HCT116 (cell line): ENCODE data around the gene DOCK10. TPM values are rescaled to one million over a fixed set of nuclear protein-coding genes. Genes with fewer than 3 reads are reported as not detected.

Experiments
- ATAC-seq: fragments of 200-7000 bp; cut with Tn5 transposase; 2 replicates; pipeline ENCODE4 v1.9.1; 2020; ENCODE audit warnings: mild to moderate bottlenecking, moderate library complexity
- BruUV-seq: library from RNA; stranded (reverse); fragments of 400-500 nt; replicated peaks from 2 replicates; lab custom pipeline; 2021; lab: Mats Ljungman, UMichigan
- CTCF ChIA-PET: fragments of 300-600 bp; sonication (Branson Sonifier 250); formaldehyde crosslinking; loops from one replicate; lab custom pipeline; 2021; ENCODE audit warnings: antibody characterized with exemption; lab: Charles Lee
- POLR2A ChIA-PET: fragments of 300-600, 350-600 bp; sonication (Branson Sonifier 250); formaldehyde crosslinking; loops from one replicate; lab custom pipeline; 2021; ENCODE audit warnings: antibody characterized with exemption; lab: Charles Lee
- RAD21 ChIA-PET, 2 experiments: fragments of 300-600 bp; sonication (Branson Sonifier 250); formaldehyde crosslinking; loops; one replicate each; lab custom pipeline; 2023; ENCODE audit warnings: low total read pairs in 2 of 2; ENCODE audit not compliant: uncharacterized antibody in 2 of 2, unreplicated experiment in 2 of 2, low non-redundant PET in 1 of 2; lab: Charles Lee
- DNase-seq: peaks from one replicate; pipeline ENCODE4 v3.0.0-alpha.2; 2010; ENCODE audit warnings: low read depth, low spot score
- H2AFZ ChIP-seq: fragments of 200-600 bp; shearing (Covaris generic), sonication (generic); 2 replicates; pipeline ENCODE4 v1.6.1; 2017; ENCODE audit warnings: low read depth, mixed run types, mixed read lengths, antibody characterized with exemption, low read length; ENCODE audit not compliant: poor library complexity, severe bottlenecking
- H3K27ac ChIP-seq: 2 replicates; pipeline ENCODE4 v1.5.1; 2012; ENCODE audit warnings: low read depth, low read length
- H3K27me3 ChIP-seq: fragments of 200-600 bp; sonication (generic); 2 replicates; pipeline ENCODE4 v1.6.1; 2016; ENCODE audit warnings: mixed run types, low read length, mixed read lengths; ENCODE audit not compliant: insufficient read depth
- H3K36me3 ChIP-seq, 2 experiments: fragments of 200-500 bp in 1 of 2; fragments of 200-600 bp in 1 of 2; sonication (Bioruptor generic) in 1 of 2; sonication (generic) in 1 of 2; 2 replicates each; pipeline versions ENCODE4 v1.5.1 to v1.6.1; 2014 to 2016; ENCODE audit warnings: low read length in 2 of 2, inconsistent platforms in 1 of 2, mixed read lengths in 1 of 2, mixed run types in 1 of 2; ENCODE audit not compliant: insufficient read depth in 2 of 2, control insufficient read depth in 1 of 2
- H3K4me1 ChIP-seq, 2 experiments: fragments of 200-600 bp in 1 of 2; sonication (generic) in 1 of 2; 2 replicates each; pipeline versions ENCODE4 v1.5.1 to v1.6.1; 2012 to 2017; ENCODE audit warnings: low read length in 2 of 2, inconsistent platforms in 1 of 2, mild to moderate bottlenecking in 1 of 2, mixed read lengths in 1 of 2, mixed run types in 1 of 2, moderate library complexity in 1 of 2; ENCODE audit not compliant: insufficient read depth in 2 of 2, control insufficient read depth in 1 of 2
- H3K4me2 ChIP-seq: fragments of 200-600 bp; sonication (generic); 2 replicates; pipeline ENCODE4 v1.6.1; 2017; ENCODE audit warnings: mixed run types, low read length, mixed read lengths
- H3K4me3 ChIP-seq, 2 experiments: fragments of 200-600 bp in 1 of 2; sonication (generic) in 1 of 2; replicated peaks in 1 of 2; 2 replicates each; pipeline ENCODE4 v1.5.1; 2011 to 2016; ENCODE audit warnings: low read length in 2 of 2, control low read depth in 1 of 2, low read depth in 1 of 2, mild to moderate bottlenecking in 1 of 2, mixed read lengths in 1 of 2, mixed run types in 1 of 2
- H3K79me2 ChIP-seq: fragments of 200-600 bp; sonication (generic); 2 replicates; pipeline ENCODE4 v1.6.1; 2017; ENCODE audit warnings: mild to moderate bottlenecking, mixed run types, low read length, moderate library complexity, mixed read lengths; ENCODE audit not compliant: insufficient read depth
- H3K9ac ChIP-seq: fragments of 200-600 bp; sonication (generic); 2 replicates; pipeline ENCODE4 v1.6.1; 2016; ENCODE audit warnings: low read length, mixed read lengths
- H3K9me2 ChIP-seq: fragments of 200-600 bp; sonication (generic), shearing (Covaris generic); 2 replicates; pipeline ENCODE4 v1.6.1; 2017; ENCODE audit warnings: mixed run types, mild to moderate bottlenecking, moderate library complexity; ENCODE audit not compliant: insufficient read depth
- H3K9me3 ChIP-seq, 2 experiments: fragments of 200-500 bp in 1 of 2; fragments of 200-600 bp in 1 of 2; sonication (Bioruptor generic) in 1 of 2; sonication (generic) in 1 of 2; 2 replicates each; pipeline ENCODE4 v1.6.1; 2014 to 2017; ENCODE audit warnings: low read length in 2 of 2, mixed read lengths in 2 of 2, inconsistent platforms in 1 of 2, low read depth in 1 of 2, mild to moderate bottlenecking in 1 of 2, mixed run types in 1 of 2, moderate library complexity in 1 of 2; ENCODE audit not compliant: control insufficient read depth in 1 of 2, insufficient read depth in 1 of 2
- H4K20me1 ChIP-seq: fragments of 200-600 bp; sonication (generic), shearing (Covaris generic); 2 replicates; pipeline ENCODE4 v1.6.1; 2017; ENCODE audit warnings: mixed run types, mild to moderate bottlenecking, moderate library complexity; ENCODE audit not compliant: insufficient read depth
- ATF3 ChIP-seq: IDR thresholded peaks from 2 replicates; pipeline ENCODE4 v1.6.1; 2012
- CBX3 ChIP-seq: IDR thresholded peaks from 2 replicates; pipeline ENCODE4 v1.6.1; 2012; ENCODE audit warnings: low read depth
- CEBPB ChIP-seq: IDR thresholded peaks from 2 replicates; pipeline ENCODE4 v1.6.1; 2012; ENCODE audit warnings: low read depth
- ELF1 ChIP-seq: IDR thresholded peaks from 2 replicates; pipeline ENCODE4 v1.6.1; 2012; ENCODE audit warnings: low read depth, borderline replicate concordance
- EZH2 ChIP-seq: fragments of 200-600 bp; sonication (generic); IDR thresholded peaks from 2 replicates; pipeline ENCODE4 v1.6.1; 2017; ENCODE audit warnings: antibody characterized with exemption, mixed run types
- EZH2phosphoT487 ChIP-seq: fragments of 200-600 bp; IDR thresholded peaks from 2 replicates; pipeline ENCODE4 v1.6.1; 2018; ENCODE audit warnings: antibody characterized with exemption, borderline replicate concordance
- FOSL1 ChIP-seq: IDR thresholded peaks from 2 replicates; pipeline ENCODE4 v1.6.1; 2012; ENCODE audit warnings: low read depth
- JUND ChIP-seq: IDR thresholded peaks from 2 replicates; pipeline ENCODE4 v1.6.1; 2012
- POLR2A ChIP-seq: IDR thresholded peaks from 2 replicates; pipeline ENCODE4 v1.7.0; 2011; ENCODE audit warnings: borderline replicate concordance; ENCODE audit not compliant: insufficient read depth, insufficient read length; ENCODE audit errors: extremely low read depth
- POLR2AphosphoS5 ChIP-seq: IDR thresholded peaks from 2 replicates; pipeline ENCODE4 v1.6.1; 2011; ENCODE audit warnings: mild to moderate bottlenecking, low read depth, low read length, moderate library complexity
- RAD21 ChIP-seq: IDR thresholded peaks from 2 replicates; pipeline ENCODE4 v1.6.1; 2012; ENCODE audit warnings: low read depth, mild to moderate bottlenecking
- SIN3A ChIP-seq: IDR thresholded peaks from 2 replicates; pipeline ENCODE4 v1.6.1; 2012; ENCODE audit warnings: low read depth
- SP1 ChIP-seq: IDR thresholded peaks from 2 replicates; pipeline ENCODE4 v1.6.1; 2012; ENCODE audit warnings: low read depth
- SRF ChIP-seq: IDR thresholded peaks from 2 replicates; pipeline ENCODE4 v1.6.1; 2012; ENCODE audit warnings: low read depth
- YY1 ChIP-seq: IDR thresholded peaks from 2 replicates; pipeline ENCODE4 v1.6.1; 2011; ENCODE audit warnings: low read length, low read depth, moderate library complexity, mild to moderate bottlenecking; ENCODE audit not compliant: insufficient replicate concordance; ENCODE audit errors: extremely low read depth
- ZNF274 ChIP-seq: fragments of 200-500 bp; sonication (Bioruptor generic); IDR thresholded peaks from 2 replicates; pipeline ENCODE4 v1.6.1; 2014; ENCODE audit warnings: mild to moderate bottlenecking, low read depth, low read length, inconsistent platforms
- intact Hi-C: fragments of 100-400 bp; cut with micrococcal nuclease; formaldehyde crosslinking; loops from 2 replicates; pipeline ENCODE4 v1.10.0; 2022
- total RNA-seq: library from RNA; stranded (reverse); gene quantifications from one replicate; pipeline ENCODE4 v1.2.1, GENCODE V29; 2021; ENCODE audit not compliant: unreplicated experiment
- TF ChIP-seq, protein P1 (sequence below): IDR thresholded peaks from 2 replicates; pipeline ENCODE4 v1.6.1; 2012

DOCK10 gene
- total RNA-seq, 1 experiment from 2014 or later: 0.54 TPM

DNA sequence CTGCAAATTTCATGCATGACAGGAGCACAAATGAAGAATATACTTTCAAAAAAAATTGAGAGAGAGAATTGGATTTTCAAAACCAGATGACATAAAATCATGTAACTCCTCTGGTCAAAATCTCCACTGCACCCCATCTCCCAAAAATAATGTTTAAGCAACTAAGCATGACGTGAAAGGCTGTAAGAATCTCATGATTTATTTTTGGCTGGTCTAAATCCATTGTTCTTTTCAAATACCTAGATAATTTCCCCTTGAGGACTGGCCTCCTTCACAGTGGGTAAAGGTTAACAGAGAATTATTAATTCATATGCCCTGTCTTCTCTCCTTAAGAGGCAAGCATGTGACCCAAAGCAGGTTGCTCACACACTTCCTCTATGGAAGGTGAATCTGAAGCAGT lies 224.6 kb downstream of the DOCK10 start:
- no peak for DNase-seq
- Histone ChIP-seq H3K4me3 (no peak overlapping the region), H3K4me2 (no peak overlapping the region), H3K9me2 (no peaks in the 10 kb centered on the region), H3K79me2 (no peaks in the 10 kb centered on the region), H3K27ac (no peak overlapping the region), H3K9ac (no peak overlapping the region), H3K9me3 (no peaks in the 10 kb centered on the region), H3K36me3 (no peaks in the 10 kb centered on the region), H4K20me1 (no peaks in the 10 kb centered on the region), H3K4me1 (peaks cover 0 to 16% of the 10 kb centered on the region in 2 experiments; a peak in 2 of 4 replicates), H3K27me3 (no peaks in the 10 kb centered on the region), H2AFZ (no peak overlapping the region)
- ChIA-PET RAD21 (interaction anchor here in 1 of 2 experiments (0.7 kb wide), 1 partner anchor 42 kb away, joined by 3 read pairs; no protein-coding TSS in a partner anchor), CTCF (no interaction called here), POLR2A (no interaction called here)
- intact Hi-C loops: no loop called here
- TF ChIP-seq RAD21 (no peak), ATF3 (no peak), SRF (no peak), FOSL1 (no peak), POLR2AphosphoS5 (no peak)
- TF ChIP-seq, protein P1, sequence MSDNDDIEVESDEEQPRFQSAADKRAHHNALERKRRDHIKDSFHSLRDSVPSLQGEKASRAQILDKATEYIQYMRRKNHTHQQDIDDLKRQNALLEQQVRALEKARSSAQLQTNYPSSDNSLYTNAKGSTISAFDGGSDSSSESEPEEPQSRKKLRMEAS: no peak
- BruUV-seq: no TSS peak
- no peak for ATAC-seq

- no peaks in the 10 kb centered on the region for H3K9me3 ChIP-seq
- no peak overlapping the region for H3K4me3 ChIP-seq
- H2AFZ ChIP-seq: peak overlapping the region; percentile 83
- ATAC-seq (peak; percentile 59), DNase-seq (peak; percentile 15)
- peak overlapping the region; percentile 44 for H3K4me2 ChIP-seq
- H3K9ac ChIP-seq: no peak overlapping the region
- H3K36me3 ChIP-seq: no peaks in the 10 kb centered on the region
- RAD21 ChIA-PET: no interaction called here
- H3K79me2 ChIP-seq: no peaks in the 10 kb centered on the region
- no TSS peak for BruUV-seq
- H3K4me1 ChIP-seq: peaks cover 0 to 16% of the 10 kb centered on the region in 2 experiments; a peak in 2 of 4 replicates
- no peaks in the 10 kb centered on the region for H3K27me3 ChIP-seq
- POLR2A ChIA-PET: no interaction called here
- CTCF ChIA-PET: no interaction called here
- H3K27ac ChIP-seq: no peak overlapping the region
- no peaks in the 10 kb centered on the region for H4K20me1 ChIP-seq
- TF ChIP-seq ELF1 (no peak), ZNF274 (no peak), EZH2 (no peak), SIN3A (no peak), FOSL1 (peak; percentile 73), POLR2A (no peak), SP1 (0 out of 2 replicates have a peak, but pooled peaks have one; percentile 23), EZH2phosphoT487 (no peak), CEBPB (no peak), RAD21 (0 out of 2 replicates have a peak, but pooled peaks have one; percentile 7), YY1 (no peak), JUND (peak; percentile 67), ATF3 (no peak), CBX3 (0 out of 2 replicates have a peak, but pooled peaks have one; percentile 37)
- H3K9me2 ChIP-seq: no peaks in the 10 kb centered on the region
- intact Hi-C loops: no loop called here
Measured at GRCh38 chr2:224816816-224817215, 225.5 kb downstream of the DOCK10 start.
